Mucosa of descending colon (tissue), 3 donors: Measurements from ENCODE around the gene DCLK3. TPM values are rescaled to one million over a fixed set of nuclear protein-coding genes. Genes with fewer than 3 reads are reported as not detected.

Experiments
- ATAC-seq: fragments of 200-7000 bp; cut with Tn5 transposase; one replicate; pipeline ENCODE4 v1.9.1; 2020; ENCODE audit warnings: mild to moderate bottlenecking, moderate library complexity
- DNase-seq, 3 donors: peaks; one replicate each; pipeline ENCODE4 v3.0.0-alpha.2; 2020
- H3K36me3 ChIP-seq: fragments of 200-600 bp; one replicate; pipeline ENCODE4 v1.8.0; 2021; ENCODE audit warnings: low read depth, mild to moderate bottlenecking
- H3K4me1 ChIP-seq: fragments of 200-600 bp; one replicate; pipeline ENCODE4 v1.8.0; 2021; ENCODE audit warnings: low read depth, mild to moderate bottlenecking
- H3K4me3 ChIP-seq: fragments of 200-600 bp; one replicate; pipeline ENCODE4 v1.8.0; 2021; ENCODE audit warnings: mild to moderate bottlenecking
- H3K9me3 ChIP-seq: fragments of 200-600 bp; one replicate; pipeline ENCODE4 v1.8.0; 2021; ENCODE audit warnings: mild to moderate bottlenecking
- intact Hi-C, 2 donors: fragments of 100-400 bp; cut with DNase I in 1 of 2; cut with micrococcal nuclease in 1 of 2; formaldehyde crosslinking; loops; one replicate each; pipeline versions ENCODE4 v1.11.0 to v1.11.1; 2022; cut with DNase I, micrococcal nuclease
- total RNA-seq, 3 donors: library from RNA; stranded (reverse); fragmentation: NEBNext Ultra II Directional in 2 of 3; extraction: Animal tissue kit (Norgen Biotek cat#: 25700) in 2 of 3; gene quantifications; one replicate each; pipeline versions ENCODE4 v1.2.1 to v1.2.4, GENCODE V29; 2021 to 2023
- TF ChIP-seq, protein P1 (sequence below): fragments of 200-600 bp; IDR thresholded peaks from one replicate; pipeline ENCODE4 v1.8.0; 2022; ENCODE audit warnings: antibody characterized with exemption, mild to moderate bottlenecking
- donor health status: DM: no; HTN: no; CAD: no; lungs with moderate emphysema.
- donor health status: DM: no; HTN: no; CAD: no.
- donor health status: DM: no; HTN: yes; CAD: no.

Gene DCLK3
- total RNA-seq, 3 donors from 2014 or later: 0.06 to 0.19 TPM; not detected in 1

DNA sequence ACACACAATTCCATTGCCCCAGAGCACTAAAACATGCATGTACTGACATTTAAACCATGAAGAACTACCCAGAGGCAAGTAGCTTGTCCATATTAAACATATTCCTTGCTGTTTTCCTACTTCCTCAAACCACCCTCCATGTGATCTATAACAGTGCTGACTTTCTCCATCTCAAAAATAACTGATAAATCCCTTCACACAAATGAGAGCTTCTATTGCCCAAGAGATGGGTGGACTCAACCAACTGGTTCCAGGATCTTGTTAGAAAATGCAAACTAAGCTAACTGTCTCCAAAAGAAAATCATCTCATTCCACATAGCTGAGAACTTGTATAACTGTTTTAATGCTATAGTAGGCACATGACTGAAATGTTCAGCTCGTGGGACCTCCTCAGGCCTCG, 29.6 kb downstream of the DCLK3 start:
- DNase-seq (no peak), ATAC-seq (no peak)
- no peak overlapping the region for H3K4me3 ChIP-seq
- intact Hi-C loops: loop anchor here in 1 of 2 donors (10.0 kb wide), 1 partner anchor 130 kb away; no protein-coding TSS in a partner anchor
- H3K4me1 ChIP-seq: peaks cover 7% of the 10 kb centered on the region
- no peaks in the 10 kb centered on the region for H3K36me3 ChIP-seq
- no peaks in the 10 kb centered on the region for H3K9me3 ChIP-seq
- TF ChIP-seq, protein P1, sequence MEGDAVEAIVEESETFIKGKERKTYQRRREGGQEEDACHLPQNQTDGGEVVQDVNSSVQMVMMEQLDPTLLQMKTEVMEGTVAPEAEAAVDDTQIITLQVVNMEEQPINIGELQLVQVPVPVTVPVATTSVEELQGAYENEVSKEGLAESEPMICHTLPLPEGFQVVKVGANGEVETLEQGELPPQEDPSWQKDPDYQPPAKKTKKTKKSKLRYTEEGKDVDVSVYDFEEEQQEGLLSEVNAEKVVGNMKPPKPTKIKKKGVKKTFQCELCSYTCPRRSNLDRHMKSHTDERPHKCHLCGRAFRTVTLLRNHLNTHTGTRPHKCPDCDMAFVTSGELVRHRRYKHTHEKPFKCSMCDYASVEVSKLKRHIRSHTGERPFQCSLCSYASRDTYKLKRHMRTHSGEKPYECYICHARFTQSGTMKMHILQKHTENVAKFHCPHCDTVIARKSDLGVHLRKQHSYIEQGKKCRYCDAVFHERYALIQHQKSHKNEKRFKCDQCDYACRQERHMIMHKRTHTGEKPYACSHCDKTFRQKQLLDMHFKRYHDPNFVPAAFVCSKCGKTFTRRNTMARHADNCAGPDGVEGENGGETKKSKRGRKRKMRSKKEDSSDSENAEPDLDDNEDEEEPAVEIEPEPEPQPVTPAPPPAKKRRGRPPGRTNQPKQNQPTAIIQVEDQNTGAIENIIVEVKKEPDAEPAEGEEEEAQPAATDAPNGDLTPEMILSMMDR: no peak

DNA sequence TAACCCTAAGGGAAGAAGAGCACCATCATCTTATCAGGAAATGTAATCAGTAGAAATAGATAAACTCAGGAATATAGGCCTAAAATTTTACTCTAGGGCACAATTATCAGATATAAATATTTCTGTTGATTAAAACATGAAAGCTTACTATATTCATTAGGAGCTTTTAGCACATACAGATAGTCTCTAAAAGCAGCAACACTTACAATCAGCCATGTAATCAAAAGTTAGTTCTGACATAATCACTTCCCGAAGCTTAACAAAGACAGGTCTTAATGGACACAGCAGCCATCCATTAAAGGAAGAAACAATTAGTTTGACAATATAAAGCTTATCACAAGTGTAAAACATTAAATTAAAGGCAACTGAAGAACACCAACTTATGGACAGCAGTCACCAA, 30.6 kb downstream of the DCLK3 start:
- Histone ChIP-seq H3K9me3 (no peaks in the 10 kb centered on the region), H3K4me3 (no peak overlapping the region), H3K36me3 (no peaks in the 10 kb centered on the region), H3K4me1 (peaks cover 7% of the 10 kb centered on the region)
- intact Hi-C loops: loop anchor here in 1 of 2 donors (10.0 kb wide), 1 partner anchor 131 kb away; no protein-coding TSS in a partner anchor
- no peak for DNase-seq
- TF ChIP-seq, protein P1: no peak
- ATAC-seq: no peak

DNA sequence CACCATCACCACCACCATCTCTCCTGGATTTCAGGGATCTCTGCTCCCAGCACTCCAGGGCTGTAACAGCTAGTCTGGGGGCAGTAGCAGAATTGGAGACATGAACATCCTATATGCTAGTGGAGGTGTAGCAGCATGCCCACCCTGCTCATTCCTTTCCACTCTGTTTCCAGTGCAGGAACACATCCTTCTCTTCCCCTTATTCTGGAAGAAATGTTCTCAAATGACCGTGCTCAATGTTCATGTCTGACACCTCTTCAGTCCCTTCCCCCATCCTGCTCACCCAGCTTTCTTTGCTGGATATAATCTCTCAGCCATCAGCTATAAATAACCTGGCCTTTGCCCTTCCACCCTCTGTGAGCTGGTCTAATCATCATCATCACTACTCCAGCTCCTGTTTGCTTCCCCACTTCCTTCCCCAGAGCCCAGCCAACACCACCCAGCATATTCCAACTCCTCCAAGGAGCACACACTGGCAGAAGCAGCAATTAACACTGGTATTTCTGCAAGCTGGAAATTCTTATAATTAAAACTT, 31.1 kb downstream of the DCLK3 start:
- DNase-seq: peak in 1 of 3 donors; percentile 12
- intact Hi-C loops: loop anchor here in 1 of 2 donors (10.0 kb wide), 1 partner anchor 132 kb away; no protein-coding TSS in a partner anchor

GRCh38 chr3:36730966-36731365, 33.4 kb downstream of the DCLK3 start:
- intact Hi-C loops: loop anchor here in 1 of 2 donors (10.0 kb wide), 1 partner anchor 134 kb away; no protein-coding TSS in a partner anchor
- H3K36me3 ChIP-seq: no peaks in the 10 kb centered on the region
- no peak overlapping the region for H3K4me3 ChIP-seq
- ATAC-seq (peak; percentile 85), DNase-seq (peak in 1 of 3 donors; percentile 38)
- TF ChIP-seq, protein P1: no peak
- peaks cover 7% of the 10 kb centered on the region for H3K4me1 ChIP-seq
- H3K9me3 ChIP-seq: no peaks in the 10 kb centered on the region

More for the DNA sequence above, 31.1 kb downstream of the DCLK3 start:
- TF ChIP-seq, protein P1: no peak
- ATAC-seq: peak; percentile 50
- Histone ChIP-seq H3K9me3 (no peaks in the 10 kb centered on the region), H3K4me3 (no peak overlapping the region), H3K36me3 (no peaks in the 10 kb centered on the region), H3K4me1 (peaks cover 7% of the 10 kb centered on the region)

- Histone ChIP-seq H3K4me3 (no peak overlapping the region), H3K36me3 (no peaks in the 10 kb centered on the region), H3K9me3 (no peaks in the 10 kb centered on the region), H3K4me1 (peaks cover 7% of the 10 kb centered on the region)
- DNase-seq (no peak), ATAC-seq (peak; percentile 69)
- TF ChIP-seq, protein P1: peak; percentile 23
- intact Hi-C loops: loop anchor here (5.0 to 10.0 kb wide), 3 partner anchors 135 to 235 kb away; no protein-coding TSS in a partner anchor
Measured at GRCh38 chr3:36729204-36730056, 34.9 kb downstream of the DCLK3 start.
